C1 segment of cervical spinal cord (tissue), 14 donors: Measurements from ENCODE around the gene MLLT3.

Experiments used
- DNase-seq, 14 donors: peaks; one replicate each; lab custom pipeline; 2025; lab: John Stamatoyannopoulos, UW

The MLLT3 gene

GRCh38 chr9:20382460-20383071, 239.7 kb downstream of the MLLT3 start:
- no peak for DNase-seq

GRCh38 chr9:20380546-20380945, 241.8 kb downstream of the MLLT3 start:
- no peak for DNase-seq

- DNase-seq, result no peak
Observed at GRCh38 chr9:20379804-20380225, 242.5 kb downstream of the MLLT3 start.

GRCh38 chr9:20378851-20379250, 243.4 kb downstream of the MLLT3 start:
- DNase-seq, result no peak

GRCh38 chr9:20377790-20378189, 244.5 kb downstream of the MLLT3 start:
- no peak for DNase-seq

GRCh38 chr9:20376731-20377375, 245.4 kb downstream of the MLLT3 start:
- DNase-seq, result no peak

GRCh38 chr9:20376042-20376441, 246.3 kb downstream of the MLLT3 start:
- DNase-seq, result no peak

- no peak for DNase-seq
Observed at GRCh38 chr9:20373263-20373662, 249.0 kb downstream of the MLLT3 start.

- DNase-seq, result no peak
Observed at GRCh38 chr9:20369391-20369790, 252.9 kb downstream of the MLLT3 start.

- no peak for DNase-seq
Observed at GRCh38 chr9:20367855-20368254, 254.4 kb downstream of the MLLT3 start.

GRCh38 chr9:20364959-20365358, 257.3 kb downstream of the MLLT3 start:
- no peak for DNase-seq

GRCh38 chr9:20363233-20363632, 259.1 kb downstream of the MLLT3 start:
- no peak for DNase-seq

GRCh38 chr9:20361656-20362570, 260.4 kb downstream of the MLLT3 start:
- DNase-seq, result no peak

GRCh38 chr9:20361229-20361628, 261.1 kb downstream of the MLLT3 start:
- DNase-seq, result no peak

GRCh38 chr9:20358207-20358606, 264.1 kb downstream of the MLLT3 start:
- no peak for DNase-seq

- no peak for DNase-seq
Observed at GRCh38 chr9:20357037-20357432, 265.3 kb downstream of the MLLT3 start.

- peak in 12 of 14 donors; percentile 1 to 70 (median 30) for DNase-seq
Observed at GRCh38 chr9:20356403-20357036, 265.8 kb downstream of the MLLT3 start.

GRCh38 chr9:20355022-20355421, 267.3 kb downstream of the MLLT3 start:
- DNase-seq, result no peak

GRCh38 chr9:20353931-20354652, 268.2 kb downstream of the MLLT3 start:
- no peak for DNase-seq

- DNase-seq, result no peak
Observed at GRCh38 chr9:20353524-20353923, 268.8 kb downstream of the MLLT3 start.

- DNase-seq, result no peak
Observed at GRCh38 chr9:20352591-20352990, 269.7 kb downstream of the MLLT3 start.
